HFFc6 (cell line): ENCODE measurements around the gene DPYD. TPM values are rescaled to one million over a fixed set of nuclear protein-coding genes. Genes with fewer than 3 reads are reported as not detected.
"Not testable (repeated sequence)": the region's sequence is repeated elsewhere in the genome, so short reads cannot be mapped to it uniquely, and the experiment has no call there.

Source experiments
- DNase-seq: peaks from one replicate; pipeline ENCODE4 v3.0.0-alpha.2; 2018
- H3K27ac Mint-ChIP-seq: 2 replicates; pipeline ENCODE4 v1.8.0; 2020; ENCODE audit warnings: mild to moderate bottlenecking, mixed read lengths
- H3K27me3 Mint-ChIP-seq: 2 replicates; pipeline ENCODE4 v1.8.0; 2021; ENCODE audit warnings: mild to moderate bottlenecking, moderate library complexity, mixed read lengths; ENCODE audit not compliant: insufficient read depth
- H3K36me3 Mint-ChIP-seq: 2 replicates; pipeline ENCODE4 v1.8.0; 2021; ENCODE audit warnings: low read depth, mixed read lengths
- H3K4me1 Mint-ChIP-seq: 2 replicates; pipeline ENCODE4 v1.8.0; 2020; ENCODE audit warnings: low read depth, mixed read lengths
- H3K4me3 Mint-ChIP-seq: 2 replicates; pipeline ENCODE4 v1.8.0; 2020; ENCODE audit warnings: mild to moderate bottlenecking, moderate library complexity, mixed read lengths
- H3K9me3 Mint-ChIP-seq: 2 replicates; pipeline ENCODE4 v1.8.0; 2020; ENCODE audit warnings: mild to moderate bottlenecking, mixed read lengths
- CTCF ChIP-seq: fragments of 200-600 bp; sonication (generic); IDR thresholded peaks from 2 replicates; pipeline ENCODE4 v1.5.0; 2021; ENCODE audit warnings: antibody characterized with exemption, mild to moderate bottlenecking
- total RNA-seq, 6 experiments: library from RNA; stranded (reverse); fragmentation: NEBNext Ultra II Directional; extraction: Animal tissue kit (Norgen Biotek cat#: 25700); gene quantifications; 2 replicates in 1 of 6; 3 replicates in 5 of 6; pipeline ENCODE4 v1.2.3, GENCODE V29; 2021

The DPYD gene
- total RNA-seq, 6 experiments from 2014 or later, result 37.0 to 77.8 (median 67.9) TPM

GRCh38 chr1:97351846-97352245 is 569.0 kb downstream of the DPYD start:
- Mint-ChIP-seq H3K27me3 (peaks cover 3% of the 10 kb centered on the region; the same call in 1 of the 2 replicates), H3K9me3 (no peaks in the 10 kb centered on the region), H3K4me3 (no peak overlapping the region; the same call in 1 of the 2 replicates), H3K27ac (peak overlapping the region; percentile 36; the same call in 1 of the 2 replicates), H3K4me1 (peaks cover 41% of the 10 kb centered on the region), H3K36me3 (peaks cover 4% of the 10 kb centered on the region; the same call in 1 of the 2 replicates)
- no peak for TF ChIP-seq CTCF
- no peak for DNase-seq

- H3K36me3 Mint-ChIP-seq, result peaks cover 4% of the 10 kb centered on the region; the same call in 1 of the 2 replicates
- H3K9me3 Mint-ChIP-seq, result no peaks in the 10 kb centered on the region
- peak overlapping the region; percentile 46; the same call in 1 of the 2 replicates for H3K4me3 Mint-ChIP-seq
- H3K27me3 Mint-ChIP-seq, result peaks cover 3% of the 10 kb centered on the region; the same call in 1 of the 2 replicates
- peaks cover 41% of the 10 kb centered on the region for H3K4me1 Mint-ChIP-seq
- no peak for TF ChIP-seq CTCF
- no peak for DNase-seq
- H3K27ac Mint-ChIP-seq, result peak overlapping the region; percentile 62
These were observed 570.2 kb downstream of the DPYD start for GRCh38 chr1:97350662-97351061.

GRCh38 chr1:97350241-97350640 is 570.6 kb downstream of the DPYD start:
- Mint-ChIP-seq H3K4me1 (peaks cover 41% of the 10 kb centered on the region), H3K4me3 (peak overlapping the region; percentile 46; the same call in 1 of the 2 replicates), H3K9me3 (no peaks in the 10 kb centered on the region), H3K27me3 (peaks cover 3% of the 10 kb centered on the region; the same call in 1 of the 2 replicates), H3K27ac (peak overlapping the region; percentile 62), H3K36me3 (no peaks in the 10 kb centered on the region)
- no peak for DNase-seq
- no peak for TF ChIP-seq CTCF

- not testable (repeated sequence) for H3K36me3 Mint-ChIP-seq, H3K9me3 Mint-ChIP-seq, DNase-seq, H3K27me3 Mint-ChIP-seq, H3K4me3 Mint-ChIP-seq
- peak overlapping the region; percentile 32; the same call in 1 of the 2 replicates for H3K27ac Mint-ChIP-seq
- H3K4me1 Mint-ChIP-seq, result peaks cover 41% of the 10 kb centered on the region
These were observed 571.0 kb downstream of the DPYD start for GRCh38 chr1:97349794-97350193.

GRCh38 chr1:97348599-97349265 is 572.1 kb downstream of the DPYD start:
- Mint-ChIP-seq H3K36me3 (no peaks in the 10 kb centered on the region), H3K4me3 (no peak overlapping the region), H3K9me3 (no peaks in the 10 kb centered on the region), H3K27ac (no peak overlapping the region), H3K27me3 (peaks cover 3% of the 10 kb centered on the region; the same call in 1 of the 2 replicates), H3K4me1 (peaks cover 41% of the 10 kb centered on the region)
- no peak for TF ChIP-seq CTCF
- DNase-seq, result no peak

- Mint-ChIP-seq H3K27me3 (no peaks in the 10 kb centered on the region), H3K36me3 (peaks cover 7% of the 10 kb centered on the region; the same call in 1 of the 2 replicates), H3K4me1 (peaks cover 39% of the 10 kb centered on the region), H3K27ac (peak overlapping the region; percentile 59), H3K9me3 (no peaks in the 10 kb centered on the region), H3K4me3 (peak overlapping the region; percentile 12; the same call in 1 of the 2 replicates)
- TF ChIP-seq CTCF, result no peak
- peak; percentile 72 for DNase-seq
These were observed 579.9 kb downstream of the DPYD start for GRCh38 chr1:97340951-97341350.
